Transverse colon (tissue), 3 donors: ENCODE measurements around the gene VASN.

Source experiments
- EP300 ChIP-seq: sonication (generic); formaldehyde crosslinking; IDR thresholded peaks from one replicate; pipeline ENCODE4 v1.6.1; 2017; ENCODE audit warnings: antibody characterized with exemption, low read depth
- POLR2A ChIP-seq: fragments of 450-650 bp; IDR thresholded peaks from one replicate; pipeline ENCODE4 v1.6.1; 2016; ENCODE audit warnings: antibody characterized with exemption, mild to moderate bottlenecking, moderate library complexity
- TF ChIP-seq, protein P1 (sequence below), 5 experiments: fragments of 200-600 bp in 3 of 5; fragments of 450-650 bp in 2 of 5; sonication (generic) in 3 of 5; IDR thresholded peaks; 1 replicate in 2 of 5; 2 replicates in 3 of 5; pipeline ENCODE4 v1.5.1; 2016 to 2017; ENCODE audit warnings: antibody characterized with exemption in 5 of 5, inconsistent platforms in 3 of 5, mild to moderate bottlenecking in 2 of 5, moderate library complexity in 1 of 5

DNA sequence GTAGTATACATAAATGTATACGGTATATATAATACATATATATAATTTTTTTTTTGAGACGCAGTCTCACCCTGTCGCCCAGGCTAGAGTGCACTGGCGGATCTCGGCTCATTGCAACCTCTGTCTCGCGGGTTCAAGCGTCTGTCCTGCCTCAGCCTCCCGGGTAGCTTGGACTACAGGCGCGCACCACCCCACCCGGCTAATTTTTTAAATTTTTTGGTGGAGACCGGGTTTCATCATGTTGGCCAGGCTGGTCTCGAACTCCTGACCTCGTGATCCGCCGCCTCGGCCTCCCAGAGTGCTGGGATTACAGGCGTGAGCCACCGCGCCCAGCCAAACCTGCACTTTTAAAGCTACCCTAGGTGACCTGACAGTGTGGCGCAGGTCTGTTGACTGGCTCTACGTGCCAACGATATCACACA, 21.3 kb upstream of the VASN start:
- TF ChIP-seq, protein P1, sequence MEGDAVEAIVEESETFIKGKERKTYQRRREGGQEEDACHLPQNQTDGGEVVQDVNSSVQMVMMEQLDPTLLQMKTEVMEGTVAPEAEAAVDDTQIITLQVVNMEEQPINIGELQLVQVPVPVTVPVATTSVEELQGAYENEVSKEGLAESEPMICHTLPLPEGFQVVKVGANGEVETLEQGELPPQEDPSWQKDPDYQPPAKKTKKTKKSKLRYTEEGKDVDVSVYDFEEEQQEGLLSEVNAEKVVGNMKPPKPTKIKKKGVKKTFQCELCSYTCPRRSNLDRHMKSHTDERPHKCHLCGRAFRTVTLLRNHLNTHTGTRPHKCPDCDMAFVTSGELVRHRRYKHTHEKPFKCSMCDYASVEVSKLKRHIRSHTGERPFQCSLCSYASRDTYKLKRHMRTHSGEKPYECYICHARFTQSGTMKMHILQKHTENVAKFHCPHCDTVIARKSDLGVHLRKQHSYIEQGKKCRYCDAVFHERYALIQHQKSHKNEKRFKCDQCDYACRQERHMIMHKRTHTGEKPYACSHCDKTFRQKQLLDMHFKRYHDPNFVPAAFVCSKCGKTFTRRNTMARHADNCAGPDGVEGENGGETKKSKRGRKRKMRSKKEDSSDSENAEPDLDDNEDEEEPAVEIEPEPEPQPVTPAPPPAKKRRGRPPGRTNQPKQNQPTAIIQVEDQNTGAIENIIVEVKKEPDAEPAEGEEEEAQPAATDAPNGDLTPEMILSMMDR (IDR thresholded peaks at IDR 0.05), result no peak
- TF ChIP-seq POLR2A (no peak), EP300 (no peak)
